Measurements from ENCODE around the gene FAM124A.

DNA sequence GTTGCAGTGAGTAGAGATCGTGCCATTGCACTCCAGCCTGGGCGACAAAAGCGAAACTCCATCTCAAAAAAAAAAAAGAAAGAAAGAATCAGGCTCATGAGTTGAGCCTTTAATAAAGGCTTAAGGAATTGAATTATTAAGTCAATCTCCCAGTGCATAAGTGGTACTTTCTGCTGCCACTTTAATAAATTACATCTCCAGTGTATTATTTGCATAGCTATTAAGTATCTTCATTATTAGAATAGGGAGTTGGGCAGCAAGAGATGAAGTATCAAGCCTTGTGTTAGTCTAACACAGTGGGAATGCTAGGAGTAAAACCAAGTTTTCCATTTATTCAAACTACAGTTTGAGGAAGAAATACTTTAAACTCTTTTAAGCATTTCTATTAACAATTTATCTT lies 15.6 kb upstream of the FAM124A start:
- TF ChIP-seq CTCF (conservative IDR thresholded peaks at IDR 0.05; ENCODE audit: low read depth in 2 of 2): no peak
- no peak for TF ChIP-seq POLR2AphosphoS5 (IDR thresholded peaks at IDR 0.05; ENCODE audit: low read depth)
- no peak for TF ChIP-seq ZNF114 (CRISPR knock-in tag; IDR thresholded peaks at IDR 0.05)
- TF ChIP-seq EZH2 (IDR thresholded peaks at IDR 0.05; ENCODE audit: low read depth, unreplicated experiment): no peak
- TF ChIP-seq REST (IDR thresholded peaks at IDR 0.05; ENCODE audit: unreplicated experiment): no peak
- no peak for TF ChIP-seq EZH2phosphoT487 (IDR thresholded peaks at IDR 0.05; ENCODE audit: unreplicated experiment)
- TF ChIP-seq ZNF331 (CRISPR knock-in tag; IDR thresholded peaks at IDR 0.05; ENCODE audit: low read depth): no peak
